Activated T-cell treated with anti-CD3 and anti-CD28 coated beads for 48 hours (primary cell): ENCODE results near the gene L3MBTL1.

Experiments
- DNase-seq: peaks from one replicate; pipeline ENCODE4 v3.0.0-alpha.2; 2020; ENCODE audit warnings: low read depth

The L3MBTL1 gene

GRCh38 chr20:43535370-43536004 is 28.0 kb downstream of the L3MBTL1 start:
- no peak for DNase-seq

- no peak for DNase-seq
These were observed 28.7 kb downstream of the L3MBTL1 start for GRCh38 chr20:43536041-43536816.

GRCh38 chr20:43536817-43537440 is 29.4 kb downstream of the L3MBTL1 start:
- no peak for DNase-seq

GRCh38 chr20:43537921-43538877 is 30.7 kb downstream of the L3MBTL1 start:
- DNase-seq = no peak

- DNase-seq = no peak
These were observed 31.6 kb downstream of the L3MBTL1 start for GRCh38 chr20:43538878-43539700.

- no peak for DNase-seq
These were observed 32.6 kb downstream of the L3MBTL1 start for GRCh38 chr20:43539975-43540672.

GRCh38 chr20:43540673-43541060 is 33.2 kb downstream of the L3MBTL1 start:
- DNase-seq = no peak

- DNase-seq = no peak
These were observed 33.7 kb downstream of the L3MBTL1 start for GRCh38 chr20:43541214-43541613.

GRCh38 chr20:43542161-43542560 is 34.7 kb downstream of the L3MBTL1 start:
- no peak for DNase-seq

- no peak for DNase-seq
These were observed 35.2 kb downstream of the L3MBTL1 start for GRCh38 chr20:43542674-43543073.

GRCh38 chr20:43543138-43543537 is 35.6 kb downstream of the L3MBTL1 start:
- DNase-seq = no peak

- DNase-seq = no peak
These were observed 37.0 kb downstream of the L3MBTL1 start for GRCh38 chr20:43544501-43544900.

GRCh38 chr20:43545837-43546578 is 38.5 kb downstream of the L3MBTL1 start:
- no peak for DNase-seq

GRCh38 chr20:43548273-43548880 is 40.9 kb downstream of the L3MBTL1 start:
- DNase-seq = no peak

GRCh38 chr20:43549416-43550065 is 42.0 kb downstream of the L3MBTL1 start:
- DNase-seq = no peak

- no peak for DNase-seq
These were observed 43.0 kb downstream of the L3MBTL1 start for GRCh38 chr20:43550456-43550855.

GRCh38 chr20:43554369-43554768 is 46.9 kb downstream of the L3MBTL1 start:
- no peak for DNase-seq

GRCh38 chr20:43558412-43559146 is 51.1 kb downstream of the L3MBTL1 start, which contains the start of gene SGK2:
SGK2 (plus strand) TSS chr20:43559027; CDS start chr20:43566496, 7,469 bp downstream.
- DNase-seq = no peak
